SU-DHL-6 (cell line): Measurements from ENCODE around the gene AIG1.

Source experiments
- H2AFZ ChIP-seq: fragments of 200-600 bp; sonication (generic); 2 replicates; pipeline ENCODE4 v1.6.1; 2014; ENCODE audit warnings: low read depth, mild to moderate bottlenecking, moderate library complexity, mixed read lengths, antibody characterized with exemption, low read length; ENCODE audit not compliant: severe bottlenecking
- H3F3A ChIP-seq: fragments of 200-600 bp; shearing (Covaris generic); 2 replicates; pipeline ENCODE4 v1.6.0; 2016; ENCODE audit warnings: antibody characterized with exemption, mild to moderate bottlenecking; ENCODE audit not compliant: insufficient read depth
- H3K27ac ChIP-seq: fragments of 200-600 bp; sonication (generic); 2 replicates; pipeline ENCODE4 v1.5.1; 2016; ENCODE audit warnings: low read depth, mild to moderate bottlenecking, low read length, moderate library complexity, mixed read lengths
- H3K27me3 ChIP-seq: fragments of 200-600 bp; sonication (generic), shearing (Covaris generic); 2 replicates; pipeline ENCODE4 v1.6.0; 2014; ENCODE audit warnings: mild to moderate bottlenecking, low read length
- H3K36me3 ChIP-seq: fragments of 200-600 bp; sonication (generic); 2 replicates; pipeline ENCODE4 v1.6.1; 2014; ENCODE audit warnings: mild to moderate bottlenecking, low read length, mixed read lengths
- H3K4me2 ChIP-seq: fragments of 300-600, 200-600 bp; shearing (Covaris generic), sonication (generic); 2 replicates; pipeline ENCODE4 v1.6.0; 2014; ENCODE audit warnings: low read length, low read depth, mild to moderate bottlenecking; ENCODE audit not compliant: poor library complexity, severe bottlenecking
- H3K4me3 ChIP-seq: fragments of 200-600 bp; sonication (generic); 2 replicates; pipeline ENCODE4 v1.5.1; 2014; ENCODE audit warnings: antibody characterized with exemption, low read length, mild to moderate bottlenecking, mixed read lengths; ENCODE audit not compliant: insufficient read depth, poor library complexity, severe bottlenecking
- H3K79me2 ChIP-seq: fragments of 200-600 bp; sonication (generic); 2 replicates; pipeline ENCODE4 v1.6.1; 2014; ENCODE audit warnings: mild to moderate bottlenecking, low read length, moderate library complexity; ENCODE audit not compliant: insufficient read depth
- H3K9ac ChIP-seq: fragments of 200-600 bp; sonication (generic); 2 replicates; pipeline ENCODE4 v1.7.0; 2014; ENCODE audit warnings: mild to moderate bottlenecking, low read length
- H3K9me2 ChIP-seq: fragments of 200-600 bp; sonication (generic); replicated peaks from 2 replicates; pipeline ENCODE4 v1.6.1; 2014; ENCODE audit warnings: low read length; ENCODE audit not compliant: insufficient read depth
- H3K9me3 ChIP-seq: fragments of 200-600 bp; sonication (generic); 2 replicates; pipeline ENCODE4 v1.6.1; 2014; ENCODE audit warnings: low read length, mixed read lengths; ENCODE audit not compliant: insufficient read depth
- H4K20me1 ChIP-seq: fragments of 200-600 bp; sonication (generic); 2 replicates; pipeline ENCODE4 v1.6.1; 2014; ENCODE audit warnings: low read depth, mild to moderate bottlenecking, antibody characterized with exemption, low read length, moderate library complexity, mixed read lengths
- CTCF ChIP-seq: fragments of 200-600 bp; sonication (generic); IDR thresholded peaks from one replicate; pipeline ENCODE4 v1.5.1; 2017; ENCODE audit warnings: antibody characterized with exemption, mild to moderate bottlenecking, low read length, moderate library complexity; ENCODE audit not compliant: insufficient read depth, poor library complexity, severe bottlenecking
- EZH2phosphoT487 ChIP-seq: fragments of 200-600 bp; sonication (generic), shearing (Covaris generic); conservative IDR thresholded peaks from 2 replicates; pipeline ENCODE4 v1.6.1; 2018; ENCODE audit warnings: mild to moderate bottlenecking, antibody characterized with exemption, low read length, moderate library complexity, mixed read lengths

The AIG1 gene

GRCh38 chr6:143169440-143169839 lies 108.8 kb downstream of the AIG1 start:
- Histone ChIP-seq H3K27ac (no peak overlapping the region), H3K27me3 (no peaks in the 10 kb centered on the region), H3K4me3 (no peak overlapping the region), H3K4me2 (no peak overlapping the region), H3K9me2 (no peaks in the 10 kb centered on the region), H3K9me3 (no peaks in the 10 kb centered on the region), H3K79me2 (no peaks in the 10 kb centered on the region), H2AFZ (no peak overlapping the region), H3F3A (no peaks in the 10 kb centered on the region), H4K20me1 (no peaks in the 10 kb centered on the region), H3K9ac (no peak overlapping the region), H3K36me3 (no peaks in the 10 kb centered on the region)
- no peak for TF ChIP-seq EZH2phosphoT487

GRCh38 chr6:143174516-143174915 lies 113.8 kb downstream of the AIG1 start:
- Histone ChIP-seq H3F3A (no peaks in the 10 kb centered on the region), H2AFZ (no peak overlapping the region), H3K36me3 (no peaks in the 10 kb centered on the region), H3K27me3 (no peaks in the 10 kb centered on the region), H3K9ac (no peak overlapping the region), H3K9me3 (no peaks in the 10 kb centered on the region), H3K9me2 (no peaks in the 10 kb centered on the region), H3K27ac (no peak overlapping the region), H3K79me2 (no peaks in the 10 kb centered on the region), H4K20me1 (no peaks in the 10 kb centered on the region), H3K4me3 (no peak overlapping the region), H3K4me2 (no peak overlapping the region)
- TF ChIP-seq EZH2phosphoT487 (no peak), CTCF (no peak)

GRCh38 chr6:143174951-143175350 lies 114.3 kb downstream of the AIG1 start:
- Histone ChIP-seq H4K20me1 (no peaks in the 10 kb centered on the region), H3K9me3 (no peaks in the 10 kb centered on the region), H3F3A (no peaks in the 10 kb centered on the region), H3K4me3 (no peak overlapping the region), H2AFZ (no peak overlapping the region), H3K4me2 (no peak overlapping the region), H3K79me2 (no peaks in the 10 kb centered on the region), H3K27me3 (no peaks in the 10 kb centered on the region), H3K36me3 (no peaks in the 10 kb centered on the region), H3K9ac (no peak overlapping the region), H3K27ac (no peak overlapping the region), H3K9me2 (no peaks in the 10 kb centered on the region)
- no peak for TF ChIP-seq EZH2phosphoT487
- no peak for TF ChIP-seq CTCF

- no peak overlapping the region for H3K4me2 ChIP-seq
- no peaks in the 10 kb centered on the region for H3F3A ChIP-seq
- H3K9me3 ChIP-seq = no peaks in the 10 kb centered on the region
- no peak overlapping the region for H3K27ac ChIP-seq
- no peaks in the 10 kb centered on the region for H3K27me3 ChIP-seq
- no peak overlapping the region for H3K9ac ChIP-seq
- no peak overlapping the region for H3K4me3 ChIP-seq
- H3K9me2 ChIP-seq = no peaks in the 10 kb centered on the region
- H4K20me1 ChIP-seq = no peaks in the 10 kb centered on the region
- no peaks in the 10 kb centered on the region for H3K36me3 ChIP-seq
- H2AFZ ChIP-seq = no peak overlapping the region
- H3K79me2 ChIP-seq = no peaks in the 10 kb centered on the region
- no peak for TF ChIP-seq CTCF
- no peak for TF ChIP-seq EZH2phosphoT487
Observed at GRCh38 chr6:143176090-143177021, 115.7 kb downstream of the AIG1 start.
